GM18873 (cell line): ENCODE measurements around the gene ALDH1A3.

ENCODE experiments used
- ATAC-seq: cut with Tn5 transposase; IDR thresholded peaks from one replicate; pipeline ENCODE4 v1.9.1; 2021; ENCODE audit warnings: mild to moderate bottlenecking, moderate library complexity, moderate number of reproducible peaks; ENCODE audit not compliant: unreplicated experiment, low FRiP score

The ALDH1A3 gene

GRCh38 chr15:100858294-100858693 is 21.3 kb upstream of the ALDH1A3 start:
- no peak for ATAC-seq

- no peak for ATAC-seq
Observed at GRCh38 chr15:100859970-100860828, 19.4 kb upstream of the ALDH1A3 start.

GRCh38 chr15:100860829-100861510 is 18.7 kb upstream of the ALDH1A3 start:
- no peak for ATAC-seq

- no peak for ATAC-seq
Observed at GRCh38 chr15:100861511-100861991, 18.1 kb upstream of the ALDH1A3 start.

GRCh38 chr15:100862162-100862561 is 17.5 kb upstream of the ALDH1A3 start:
- no peak for ATAC-seq

- ATAC-seq, result no peak
Observed at GRCh38 chr15:100863075-100863795, 16.4 kb upstream of the ALDH1A3 start.

- ATAC-seq, result no peak
Observed at GRCh38 chr15:100863796-100864267, 15.8 kb upstream of the ALDH1A3 start.

- ATAC-seq, result no peak
Observed at GRCh38 chr15:100866386-100867330, 13.0 kb upstream of the ALDH1A3 start.

GRCh38 chr15:100867433-100867832 is 12.2 kb upstream of the ALDH1A3 start:
- no peak for ATAC-seq

- ATAC-seq, result no peak
Observed at GRCh38 chr15:100869151-100869999, 10.3 kb upstream of the ALDH1A3 start.

GRCh38 chr15:100873029-100873677 is 6.5 kb upstream of the ALDH1A3 start:
- ATAC-seq, result no peak

GRCh38 chr15:100875495-100875894 is 4.1 kb upstream of the ALDH1A3 start:
- ATAC-seq, result no peak

- ATAC-seq, result no peak
Observed at GRCh38 chr15:100875976-100876375, 3.7 kb upstream of the ALDH1A3 start.

- no peak for ATAC-seq
Observed at GRCh38 chr15:100877551-100877950, 2.1 kb upstream of the ALDH1A3 start.

GRCh38 chr15:100878130-100878529 is 1.5 kb upstream of the ALDH1A3 start:
- no peak for ATAC-seq

GRCh38 chr15:100878648-100879047 is 983 bp upstream of the ALDH1A3 start:
- ATAC-seq, result no peak

- ATAC-seq, result no peak
Observed at GRCh38 chr15:100879061-100879463, 569 bp upstream of the ALDH1A3 start.

- no peak for ATAC-seq
Observed at GRCh38 chr15:100880139-100880896, 687 bp downstream of the ALDH1A3 start.
